Measurements from ENCODE around the gene P2RY8.
"Not testable (repeated sequence)": the region's sequence is repeated elsewhere in the genome, so short reads cannot be mapped to it uniquely, and the experiment has no call there.

Gene P2RY8

DNA sequence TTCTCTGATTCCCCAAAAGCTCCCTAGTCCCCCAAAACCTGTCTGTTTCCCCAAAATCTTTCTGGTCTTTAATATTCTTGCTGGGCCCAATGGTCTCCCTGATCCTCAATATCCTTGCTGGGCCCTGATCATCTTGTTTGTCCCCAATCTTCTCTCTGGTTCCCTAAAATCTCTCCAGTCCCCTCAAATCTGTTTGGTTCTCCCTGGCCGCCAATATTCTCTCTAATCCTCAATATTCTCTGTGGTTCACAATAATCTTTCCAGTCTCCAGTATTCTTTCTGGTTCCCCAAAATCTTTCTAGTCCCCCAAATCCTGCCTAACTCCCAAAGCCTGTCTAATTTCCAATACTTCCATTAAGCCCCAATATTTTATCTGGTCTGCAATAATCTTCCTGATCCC, 18.5 kb downstream of the P2RY8 start:
- DNase-seq: no peak

- no peak for DNase-seq
Measured at GRCh38 chrX:1516596-1517104, 20.3 kb downstream of the P2RY8 start.

- no peak for DNase-seq
Measured at GRCh38 chrX:1511829-1512228, 25.2 kb downstream of the P2RY8 start.

DNA sequence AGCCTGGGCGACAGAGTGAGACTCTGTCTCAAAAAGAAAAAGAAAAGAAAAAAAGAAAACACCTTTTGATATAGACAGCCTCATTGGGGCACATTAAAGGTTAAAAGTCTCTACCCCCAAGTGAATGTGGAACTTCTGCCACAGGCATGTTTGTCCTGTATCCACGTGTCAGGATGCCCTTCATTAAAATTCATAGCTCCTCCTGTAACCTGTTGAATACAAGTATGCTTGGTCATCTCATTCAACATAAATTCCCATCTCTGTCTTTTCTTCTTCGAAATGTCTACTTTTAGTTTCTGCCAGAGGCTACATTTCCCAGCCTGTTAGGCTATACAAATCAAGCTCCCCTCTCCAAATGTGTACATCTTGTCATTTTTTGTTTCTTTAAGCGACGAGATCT, 25.8 kb downstream of the P2RY8 start:
- no peak for DNase-seq

DNA sequence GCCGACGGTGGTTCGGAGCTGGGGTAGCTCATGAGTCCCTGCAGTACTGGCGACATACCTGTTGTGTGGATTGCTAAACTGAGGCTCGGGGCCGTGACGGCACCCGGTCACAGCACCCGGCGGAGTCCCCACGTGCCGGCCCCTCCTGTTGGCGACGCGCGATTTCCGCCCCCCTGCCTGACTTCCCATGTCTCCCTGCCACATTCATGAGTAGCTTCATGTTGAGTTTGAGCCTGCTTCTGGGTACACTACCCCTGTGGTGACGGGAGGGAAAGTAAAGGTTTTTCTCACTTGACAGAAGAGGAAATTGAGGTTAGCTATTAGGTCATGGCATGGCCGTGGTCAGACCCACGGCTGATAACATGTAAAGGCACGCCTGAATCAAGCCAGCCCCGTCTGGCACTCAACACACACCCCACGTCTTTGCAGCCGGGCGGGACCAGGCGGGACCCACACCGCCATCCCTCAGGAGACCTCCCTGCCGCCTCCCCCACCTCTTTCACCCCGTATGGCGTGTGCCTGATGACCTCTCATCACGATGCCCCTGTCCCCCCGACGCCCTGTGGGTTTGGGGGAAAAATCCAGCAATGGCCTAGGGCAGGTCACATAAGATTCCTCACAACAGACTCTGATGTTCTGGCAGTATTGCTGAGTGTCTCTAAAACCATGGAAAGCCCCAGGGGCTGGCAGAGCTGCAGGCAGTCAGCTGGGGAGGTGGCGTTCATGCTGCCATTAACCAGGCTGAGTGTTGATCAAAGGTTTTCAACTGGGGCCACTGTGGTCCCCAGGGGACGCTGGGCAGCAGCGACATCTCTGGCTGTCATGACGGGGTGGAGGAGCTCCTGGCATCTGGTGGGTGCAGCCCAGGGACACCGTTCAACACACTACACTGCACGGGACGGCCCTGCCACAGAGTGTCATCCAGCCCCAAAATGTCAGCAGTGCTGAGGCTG, 29.2 kb downstream of the P2RY8 start:
- DNase-seq: no peak

GRCh38 chrX:1506916-1507315, 30.1 kb downstream of the P2RY8 start:
- DNase-seq: no peak

- DNase-seq: no peak
Measured at GRCh38 chrX:1502853-1503252, 34.1 kb downstream of the P2RY8 start.

DNA sequence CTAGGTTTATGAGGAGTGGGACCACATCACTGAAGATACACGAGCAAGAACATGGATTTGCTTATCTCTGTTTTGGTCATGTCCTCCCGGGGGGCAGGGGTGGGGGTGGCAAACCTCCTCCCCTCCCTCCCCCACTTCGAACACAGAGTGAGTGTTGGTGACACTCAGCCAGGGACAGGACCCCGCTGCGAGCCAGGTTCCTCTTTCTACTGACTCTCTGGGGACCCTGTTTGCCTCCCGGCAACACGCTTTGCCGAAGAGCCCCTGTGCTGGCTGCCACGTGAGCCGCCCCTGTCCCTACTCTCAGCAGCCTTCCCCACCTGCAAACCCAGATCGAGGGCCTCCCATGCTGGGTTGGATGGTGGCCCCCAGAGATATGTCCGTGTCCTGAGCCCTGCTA, 34.7 kb downstream of the P2RY8 start:
- DNase-seq: no peak

GRCh38 chrX:1500701-1501624, 36.0 kb downstream of the P2RY8 start:
- DNase-seq: no peak

GRCh38 chrX:1496076-1496475, 40.9 kb downstream of the P2RY8 start:
- no peak for DNase-seq

DNA sequence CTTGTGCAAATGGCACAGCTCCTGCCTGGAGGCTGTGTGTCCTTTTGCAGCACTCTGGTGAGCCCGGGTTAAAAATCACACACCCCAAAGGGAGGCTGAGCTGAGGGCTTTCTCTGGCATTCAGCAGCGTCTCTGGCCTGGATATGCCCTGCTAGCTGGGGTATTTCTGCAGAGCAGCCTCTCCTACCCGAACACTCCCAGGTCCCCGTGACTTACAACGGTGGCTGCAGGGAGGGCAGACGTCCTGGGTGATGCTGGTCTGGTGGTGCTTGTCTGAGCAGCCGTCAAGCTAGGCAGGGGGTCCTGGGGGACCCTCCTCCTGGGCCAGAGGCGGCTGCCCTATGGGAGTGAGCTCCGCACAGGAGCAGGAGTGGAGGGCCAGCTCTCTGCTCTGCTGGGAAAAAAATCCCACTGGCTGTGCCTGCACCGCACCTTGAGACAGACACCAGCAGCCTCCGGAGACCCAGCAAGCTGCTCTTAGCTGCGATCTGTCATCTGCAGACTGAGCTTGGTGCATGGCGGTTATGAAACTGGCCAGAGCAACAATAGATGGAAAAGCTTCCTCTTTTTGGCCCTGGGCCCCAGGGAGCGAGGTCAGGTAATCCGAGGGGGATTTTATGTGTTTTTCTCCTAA, 43.0 kb downstream of the P2RY8 start:
- DNase-seq: no peak

- DNase-seq: no peak
Measured at GRCh38 chrX:1493412-1493811, 43.6 kb downstream of the P2RY8 start.

- DNase-seq: no peak
Measured at GRCh38 chrX:1492421-1493012, 44.5 kb downstream of the P2RY8 start.

- no peak for DNase-seq
Measured at GRCh38 chrX:1491851-1492349, 45.1 kb downstream of the P2RY8 start.

DNA sequence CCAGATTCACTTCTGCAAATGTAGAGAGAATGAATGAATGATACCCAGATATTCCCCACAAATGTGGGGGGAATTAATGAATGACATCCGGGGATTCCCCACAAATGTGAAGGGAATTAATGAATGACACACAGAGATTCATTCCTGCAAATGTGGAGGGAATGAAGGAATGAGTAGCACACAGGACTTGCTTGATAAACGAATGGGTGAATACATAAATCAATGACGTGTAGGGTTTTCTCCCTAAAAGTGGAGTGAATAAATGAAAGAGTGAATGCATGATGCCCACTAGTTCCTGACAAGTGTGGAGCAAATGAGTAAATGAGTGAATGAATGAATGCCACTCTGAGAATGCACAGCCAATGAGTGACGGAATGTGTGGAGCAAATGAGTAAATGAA, 45.7 kb downstream of the P2RY8 start:
- not testable (repeated sequence) for DNase-seq

- DNase-seq: not testable (repeated sequence)
Measured at GRCh38 chrX:1490723-1491122, 46.3 kb downstream of the P2RY8 start.

DNA sequence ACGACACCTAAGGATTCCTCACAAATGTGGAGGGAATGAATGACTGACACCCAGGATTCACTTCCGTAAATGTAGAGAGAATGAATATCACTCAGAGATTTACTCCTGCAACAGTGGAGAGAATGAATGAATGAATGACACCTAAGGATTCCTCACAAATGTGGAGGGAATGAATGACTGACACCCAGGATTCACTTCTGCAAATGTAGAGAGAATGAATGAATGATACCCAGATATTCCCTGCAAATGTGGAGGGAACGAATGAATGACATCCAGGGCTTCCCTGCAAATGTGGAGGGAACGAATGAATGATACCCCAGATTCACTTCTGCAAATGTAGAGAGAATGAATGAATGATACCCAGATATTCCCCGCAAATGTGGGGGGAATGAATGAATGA, 47.6 kb downstream of the P2RY8 start:
- DNase-seq: not testable (repeated sequence)

GRCh38 chrX:1488745-1489144, 48.2 kb downstream of the P2RY8 start:
- DNase-seq: no peak

GRCh38 chrX:1488141-1488540, 48.8 kb downstream of the P2RY8 start:
- no peak for DNase-seq

GRCh38 chrX:1487401-1487800, 49.6 kb downstream of the P2RY8 start:
- DNase-seq: no peak

DNA sequence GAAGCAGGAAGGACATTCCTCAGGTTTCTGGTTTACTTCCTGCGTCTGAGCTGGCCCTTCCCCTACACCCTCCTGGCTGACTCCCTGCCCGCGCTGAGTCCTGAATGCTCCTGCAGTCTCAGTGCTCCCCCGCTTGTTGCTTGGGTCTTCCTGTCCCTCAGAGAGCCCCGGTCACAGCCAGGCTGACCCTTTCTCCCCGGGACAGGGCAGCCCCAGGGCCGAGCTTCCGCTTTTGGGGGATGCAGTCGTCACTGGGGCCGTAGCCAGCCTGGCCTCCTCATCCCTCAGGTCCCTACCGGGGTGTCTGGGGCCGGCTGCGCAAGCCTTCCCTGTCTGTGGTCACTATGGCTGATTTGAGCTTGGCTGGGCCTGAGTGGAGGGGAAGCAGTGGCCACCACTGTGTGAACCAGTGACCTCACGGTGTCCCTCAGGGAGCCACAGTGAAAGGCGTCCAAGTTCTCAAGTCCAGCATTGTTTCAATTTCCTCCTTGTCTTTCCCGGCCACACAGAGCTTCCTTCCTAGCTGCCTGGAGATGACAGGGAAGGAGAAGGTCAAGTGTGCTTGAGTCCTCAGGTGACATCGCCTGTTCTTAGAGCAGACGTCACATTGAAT, 50.1 kb downstream of the P2RY8 start:
- no peak for DNase-seq

GRCh38 chrX:1486177-1486576, 50.8 kb downstream of the P2RY8 start:
- no peak for DNase-seq
